ENCODE measurements around the gene CBX3.

DNA sequence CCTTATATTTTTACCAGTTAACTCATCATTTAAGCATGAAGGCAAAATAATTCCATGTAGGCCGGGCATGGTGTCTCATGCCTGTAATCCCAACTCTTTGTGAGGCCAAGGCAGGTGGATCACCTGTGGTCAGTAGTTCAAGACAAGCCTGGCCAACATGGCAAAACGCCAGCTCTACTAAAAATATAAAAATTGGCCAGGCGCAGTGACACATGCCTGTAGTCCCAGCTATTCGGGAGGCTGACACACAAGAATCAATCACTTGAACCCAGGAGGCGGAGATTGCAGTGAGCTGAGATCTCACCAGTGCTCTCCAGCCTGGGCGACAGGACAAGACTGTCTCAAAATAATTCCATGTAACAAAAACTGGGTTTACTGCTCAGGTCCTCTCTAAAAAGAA is 19.3 kb upstream of the CBX3 start:
- TF ChIP-seq CTCF (conservative IDR thresholded peaks at IDR 0.05) (no peak), EZH2 (IDR thresholded peaks at IDR 0.05; ENCODE audit: low read depth) (no peak)

Data from PC-9 (cell line).